H1 (cell line): Measurements from ENCODE around the gene LDLRAP1. TPM values are rescaled to one million over a fixed set of nuclear protein-coding genes. Genes with fewer than 3 reads are reported as not detected.
A peak's percentile ranks its signal among the peaks of the same experiment; 100 is the strongest.

Source experiments
- CTCF ChIA-PET: fragments of 300-600 bp; sonication (Branson Sonifier 250); formaldehyde crosslinking; loops from one replicate; lab custom pipeline; 2021; ENCODE audit not compliant: partially characterized antibody; lab: Charles Lee
- POLR2A ChIA-PET: fragments of 300-600 bp; sonication (Branson Sonifier 250); formaldehyde crosslinking; loops from one replicate; lab custom pipeline; 2021; ENCODE audit warnings: inconsistent platforms; ENCODE audit not compliant: partially characterized antibody; lab: Charles Lee
- DNase-seq, 2 experiments: peaks; one replicate each; pipeline versions ENCODE4 v3.0.0 to v3.0.0-alpha.2; 2010 to 2022; ENCODE audit warnings: low spot score in 2 of 2, low read depth in 1 of 2, mixed read lengths in 1 of 2
- FAIRE-seq: peaks from 2 replicates; lab custom pipeline; 2011; peaks lifted over from hg19 to GRCh38; lab: Jason Lieb, UNC
- H2AFZ ChIP-seq: 2 replicates; pipeline ENCODE4 v1.8.1; 2012; ENCODE audit warnings: low read length, inconsistent platforms
- H2AK5ac ChIP-seq: 2 replicates; pipeline ENCODE4 v1.6.1; 2013; ENCODE audit warnings: low read depth, low read length
- H2BK120ac ChIP-seq: replicated peaks from 2 replicates; pipeline ENCODE3; 2013; ENCODE audit warnings: low read depth, low read length, inconsistent platforms
- H2BK12ac ChIP-seq: 2 replicates; pipeline ENCODE4 v1.6.1; 2013; ENCODE audit warnings: low read depth, low read length
- H2BK15ac ChIP-seq: 2 replicates; pipeline ENCODE4 v1.6.1; 2013; ENCODE audit warnings: low read length
- H2BK20ac ChIP-seq: 2 replicates; pipeline ENCODE4 v1.6.1; 2013; ENCODE audit warnings: low read length
- H2BK5ac ChIP-seq: 2 replicates; pipeline ENCODE4 v1.6.1; 2013; ENCODE audit warnings: low read depth, low read length
- H3K14ac ChIP-seq: 2 replicates; pipeline ENCODE4 v1.6.1; 2013; ENCODE audit warnings: inconsistent platforms; ENCODE audit not compliant: insufficient read length
- H3K18ac ChIP-seq: 2 replicates; pipeline ENCODE4 v1.6.1; 2013; ENCODE audit warnings: low read length; ENCODE audit errors: extremely low read depth
- H3K23ac ChIP-seq: 2 replicates; pipeline ENCODE4 v1.6.1; 2013; ENCODE audit warnings: inconsistent platforms; ENCODE audit not compliant: insufficient read length
- H3K23me2 ChIP-seq: 2 replicates; pipeline ENCODE4 v1.6.1; 2013; ENCODE audit warnings: low read depth, low read length
- H3K27ac ChIP-seq: 2 replicates; pipeline ENCODE4 v1.6.1; 2011; ENCODE audit warnings: low read depth, low read length, inconsistent platforms
- H3K27me3 ChIP-seq, 4 experiments: replicated peaks in 1 of 4; 1 replicate in 1 of 4; 2 replicates in 3 of 4; pipeline versions ENCODE4 v1.6.1 to v1.8.1; 2011 to 2013; ENCODE audit warnings: low read length in 3 of 4, mild to moderate bottlenecking in 3 of 4, inconsistent platforms in 2 of 4, mixed read lengths in 2 of 4, moderate library complexity in 1 of 4; ENCODE audit not compliant: control insufficient read depth in 3 of 4, insufficient read depth in 3 of 4; ENCODE audit errors: extremely low read depth in 1 of 4
- H3K36me3 ChIP-seq, 4 experiments: 2 replicates each; pipeline versions ENCODE4 v1.6.1 to v1.8.1; 2011 to 2013; ENCODE audit warnings: mild to moderate bottlenecking in 4 of 4, low read length in 3 of 4, moderate library complexity in 2 of 4, control low read depth in 1 of 4, inconsistent platforms in 1 of 4; ENCODE audit not compliant: insufficient read depth in 4 of 4, control insufficient read depth in 2 of 4
- H3K4ac ChIP-seq: replicated peaks from 2 replicates; pipeline ENCODE3; 2013; ENCODE audit warnings: low read length, low read depth, mixed read lengths, inconsistent platforms; ENCODE audit not compliant: insufficient read length
- H3K4me1 ChIP-seq, 4 experiments: replicated peaks in 1 of 4; 1 replicate in 1 of 4; 2 replicates in 3 of 4; pipeline versions ENCODE4 v1.6.1 to v1.8.1; 2011 to 2013; ENCODE audit warnings: low read length in 3 of 4, inconsistent platforms in 2 of 4, mixed read lengths in 1 of 4; ENCODE audit not compliant: insufficient read depth in 4 of 4, control insufficient read depth in 3 of 4
- H3K4me2 ChIP-seq, 2 experiments: 2 replicates each; pipeline versions ENCODE4 v1.6.1 to v1.8.1; 2011 to 2013; ENCODE audit warnings: low read depth in 2 of 2, low read length in 2 of 2, control low read depth in 1 of 2, inconsistent platforms in 1 of 2, mild to moderate bottlenecking in 1 of 2; ENCODE audit not compliant: insufficient read depth in 1 of 2
- H3K4me3 ChIP-seq, 4 experiments: fragments of 200-600, 300-600 bp in 1 of 4; sonication (generic), shearing (Covaris generic), sonication (Bioruptor Twin) in 1 of 4; 2 replicates each; pipeline versions ENCODE4 v1.5.1 to v1.8.1; 2011 to 2016; ENCODE audit warnings: low read length in 4 of 4, low read depth in 3 of 4, control low read depth in 2 of 4, inconsistent platforms in 2 of 4, mild to moderate bottlenecking in 2 of 4, mixed read lengths in 1 of 4, moderate library complexity in 1 of 4; ENCODE audit not compliant: insufficient read depth in 2 of 4; ENCODE audit errors: extremely low read depth in 1 of 4
- H3K56ac ChIP-seq: replicated peaks from 2 replicates; pipeline ENCODE3; 2013; ENCODE audit warnings: low read depth, mild to moderate bottlenecking, mixed read lengths, low read length, inconsistent platforms; ENCODE audit not compliant: insufficient read length
- H3K79me1 ChIP-seq: 2 replicates; pipeline ENCODE4 v1.6.1; 2013; ENCODE audit warnings: low read depth, low read length, control low read depth
- H3K79me2 ChIP-seq, 2 experiments: 2 replicates each; pipeline versions ENCODE4 v1.6.1 to v1.8.1; 2012 to 2013; ENCODE audit warnings: low read length in 2 of 2, mild to moderate bottlenecking in 2 of 2, inconsistent platforms in 1 of 2; ENCODE audit not compliant: insufficient read depth in 2 of 2, control insufficient read depth in 1 of 2
- H3K9ac ChIP-seq, 4 experiments: replicated peaks in 1 of 4; 1 replicate in 1 of 4; 2 replicates in 3 of 4; pipeline versions ENCODE4 v1.6.1 to v1.8.1; 2011 to 2013; ENCODE audit warnings: low read depth in 3 of 4, low read length in 3 of 4, control low read depth in 2 of 4, mild to moderate bottlenecking in 2 of 4, moderate library complexity in 2 of 4, inconsistent platforms in 1 of 4; ENCODE audit errors: extremely low read depth in 1 of 4
- H3K9me3 ChIP-seq, 2 experiments: 2 replicates each; pipeline versions ENCODE4 v1.6.1 to v1.8.1; 2012 to 2013; ENCODE audit warnings: mild to moderate bottlenecking in 2 of 2, moderate library complexity in 2 of 2, control low read depth in 1 of 2, inconsistent platforms in 1 of 2, low read depth in 1 of 2, low read length in 1 of 2, mixed read lengths in 1 of 2; ENCODE audit not compliant: insufficient read depth in 2 of 2
- H4K20me1 ChIP-seq, 2 experiments: replicated peaks in 1 of 2; 2 replicates each; pipeline versions ENCODE3 to v1.8.1; 2011 to 2013; ENCODE audit warnings: inconsistent platforms in 2 of 2, low read length in 2 of 2, mild to moderate bottlenecking in 1 of 2; ENCODE audit not compliant: insufficient read depth in 2 of 2, control insufficient read depth in 1 of 2
- H4K5ac ChIP-seq: 2 replicates; pipeline ENCODE4 v1.6.1; 2013; ENCODE audit warnings: low read length, low read depth, mixed read lengths, inconsistent platforms; ENCODE audit not compliant: insufficient read length
- H4K8ac ChIP-seq: 2 replicates; pipeline ENCODE4 v1.8.0; 2013; ENCODE audit warnings: mild to moderate bottlenecking, moderate library complexity, low read length, inconsistent platforms; ENCODE audit not compliant: insufficient read depth; ENCODE audit errors: extremely low read depth
- H4K91ac ChIP-seq: replicated peaks from 2 replicates; pipeline ENCODE3; 2013; ENCODE audit warnings: low read length, mixed read lengths, inconsistent platforms; ENCODE audit not compliant: insufficient read length
- BACH1 ChIP-seq: IDR thresholded peaks from 2 replicates; pipeline ENCODE4 v1.6.1; 2012; ENCODE audit warnings: low read length, improper control_type of control experiment
- E2F6 ChIP-seq: IDR thresholded peaks from 2 replicates; pipeline ENCODE4 v1.6.1; 2012; ENCODE audit warnings: inconsistent platforms
- HDAC2 ChIP-seq, 2 experiments: fragments of 300-600 bp in 1 of 2; sonication (generic) in 1 of 2; IDR thresholded peaks; 2 replicates each; pipeline ENCODE4 v1.6.1; 2011 to 2012; ENCODE audit warnings: low read depth in 2 of 2, low read length in 2 of 2, mild to moderate bottlenecking in 2 of 2, moderate library complexity in 2 of 2, borderline replicate concordance in 1 of 2, inconsistent platforms in 1 of 2
- JUND ChIP-seq: IDR thresholded peaks from 2 replicates; pipeline ENCODE4 v1.6.1; 2011; ENCODE audit warnings: mild to moderate bottlenecking, improper control_type of control experiment, low read length
- KDM4A ChIP-seq: IDR thresholded peaks from one replicate; pipeline ENCODE4 v1.7.1; 2012; ENCODE audit warnings: low read depth, mild to moderate bottlenecking, moderate library complexity, low read length, inconsistent platforms; ENCODE audit not compliant: severe bottlenecking
- PHF8 ChIP-seq: fragments of 200-600 bp; sonication (generic); conservative IDR thresholded peaks from 2 replicates; pipeline ENCODE4 v1.7.1; 2012; ENCODE audit warnings: low read depth, mild to moderate bottlenecking, inconsistent platforms, low read length, moderate library complexity
- RBBP5 ChIP-seq: IDR thresholded peaks from 2 replicates; pipeline ENCODE4 v1.7.1; 2012; ENCODE audit warnings: low read depth, mild to moderate bottlenecking, inconsistent platforms, low read length, moderate library complexity, borderline replicate concordance
- RFX5 ChIP-seq: IDR thresholded peaks from 2 replicates; pipeline ENCODE4 v1.6.1; 2011; ENCODE audit warnings: low read depth, low read length, improper control_type of control experiment, borderline replicate concordance
- SIN3A ChIP-seq, 2 experiments: IDR thresholded peaks in 1 of 2; conservative IDR thresholded peaks in 1 of 2; 2 replicates each; pipeline ENCODE4 v1.6.1; 2011 to 2012; ENCODE audit warnings: low read length in 2 of 2, improper control_type of control experiment in 1 of 2, low read depth in 1 of 2, mild to moderate bottlenecking in 1 of 2
- SIX5 ChIP-seq: IDR thresholded peaks from 2 replicates; pipeline ENCODE4 v1.6.1; 2011; ENCODE audit warnings: mild to moderate bottlenecking, low read depth, low read length
- WGBS, 2 experiments: shearing (Covaris generic) in 1 of 2; methylation state at CpG; one replicate each; pipeline versions ENCODE4 v1.1.6 to v1.1.7; 2013 to 2015; ENCODE audit warnings: low lambda C conversion rate in 2 of 2, mixed read lengths in 2 of 2, inconsistent platforms in 1 of 2, low coverage in 1 of 2, missing lambda C conversion rate in 1 of 2; ENCODE audit not compliant: insufficient replicate concordance in 2 of 2, insufficient coverage in 1 of 2, insufficient read length in 1 of 2; ENCODE audit errors: extremely low coverage in 1 of 2, missing lambda C conversion rate in 1 of 2; 5-methylcytosine and 5-hydroxymethylcytosine counted together
- polyA plus RNA-seq, 7 experiments: library from polyadenylated mRNA; depleted of rRNA in 3 of 7; stranded (reverse) in 5 of 7; unstranded in 2 of 7; fragments of >200 nt in 5 of 7; fragments of 200-250 nt in 2 of 7; gene quantifications; 1 replicate in 5 of 7; 2 replicates in 1 of 7; 4 replicates in 1 of 7; pipeline versions ENCODE4 v1.2.1 to v1.2.3, GENCODE V29; 2011 to 2013; ENCODE audit warnings: missing spikeins in 2 of 7, mixed read lengths in 2 of 7
- total RNA-seq: library from RNA; stranded (reverse); fragmentation: NEBNext Ultra II Directional; extraction: Animal tissue kit (Norgen Biotek cat#: 25700); gene quantifications from 2 replicates; pipeline ENCODE4 v1.2.1, GENCODE V29; 2021

Gene LDLRAP1
- total and polyA plus RNA-seq, 2 of the 8 experiments (the other 6 are each of a cell fraction or from before 2014, with no cell fraction given): 12.8 to 13.2 TPM

DNA sequence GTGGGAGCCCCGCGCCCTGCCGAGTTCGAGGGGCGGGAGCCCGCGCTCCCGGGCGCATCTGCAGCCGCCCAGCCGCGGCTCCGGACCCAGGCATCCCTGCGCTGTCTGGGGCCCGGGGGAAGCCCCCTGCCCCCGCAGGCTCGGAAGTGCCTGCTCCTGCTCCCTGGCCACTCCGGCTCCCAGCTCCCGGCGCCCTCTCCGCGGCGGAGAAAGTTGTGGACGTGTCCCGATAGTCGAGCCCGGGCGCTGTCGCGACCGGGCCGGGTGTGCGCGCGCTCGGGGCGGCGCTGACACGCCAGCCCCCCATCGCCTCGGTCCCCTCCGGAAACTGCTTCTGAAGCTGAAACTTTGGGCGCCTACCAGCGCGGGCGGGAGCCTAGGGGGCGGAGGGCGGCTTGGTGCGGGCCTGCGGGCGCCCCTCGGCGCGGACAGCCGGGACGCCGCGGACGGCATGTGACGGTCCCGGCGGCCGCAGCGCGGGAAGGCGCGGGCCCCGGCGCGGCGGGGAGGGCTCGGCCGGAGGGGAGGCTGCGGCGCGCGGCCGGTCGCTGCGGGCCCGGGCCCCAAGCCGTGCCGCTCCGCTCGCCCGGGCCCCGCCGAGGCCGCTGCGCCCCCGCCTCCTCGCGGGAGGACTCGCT is 73.7 kb downstream of the LDLRAP1 start:
- Histone ChIP-seq H3K27ac (no peak overlapping the region), H3K18ac (no peak overlapping the region), H4K5ac (no peak overlapping the region), H2BK20ac (no peak overlapping the region), H4K91ac (no peak overlapping the region), H3K4me3 (peak overlapping the region; percentile 44 to 83 (median 64)), H3K9me3 (no peaks in the 10 kb centered on the region), H4K20me1 (peaks cover 0 to 2% of the 10 kb centered on the region in 2 experiments), H3K56ac (no peak overlapping the region), H3K4me1 (peaks cover 0 to 25% (median 6%) of the 10 kb centered on the region in 4 experiments; a peak in 6 of 7 replicates), H2BK12ac (no peak overlapping the region), H3K4ac (no peak overlapping the region), H2AFZ (peak overlapping the region; percentile 23; the same call in 1 of the 2 replicates), H2BK120ac (no peak overlapping the region), H3K79me2 (no peaks in the 10 kb centered on the region), H2AK5ac (no peak overlapping the region), H3K27me3 (peaks cover 9 to 29% (median 17%) of the 10 kb centered on the region in 4 experiments), H4K8ac (peak overlapping the region; percentile 58; the same call in 1 of the 2 replicates), H3K23me2 (peaks cover 11% of the 10 kb centered on the region; the same call in 1 of the 2 replicates), H3K36me3 (no peaks in the 10 kb centered on the region), H3K9ac (no peak overlapping the region), H2BK5ac (no peak overlapping the region), H3K4me2 (peak overlapping the region; percentile 75 to 76), H3K79me1 (no peaks in the 10 kb centered on the region; the same call in 1 of the 2 replicates), H2BK15ac (no peak overlapping the region), H3K23ac (no peak overlapping the region), H3K14ac (no peak overlapping the region)
- ChIA-PET POLR2A (interaction anchor here (0.5 kb wide), 1 partner anchor 201 kb away, joined by 3 read pairs; no protein-coding TSS in a partner anchor), CTCF (interaction anchor here (1.4 to 4.0 kb wide), 6 partner anchors 26 to 181 kb away, joined by 4 to 27 read pairs (median 11); no protein-coding TSS in a partner anchor)
- DNase-seq: no peak
- 2% methylated on average over 74 of the region's 94 CpGs; no CpG with 5 or more reads in 1 of the 2 experiments for WGBS, 2 experiments
- FAIRE-seq: no peak
- TF ChIP-seq HDAC2 (IDR thresholded peaks at IDR 0.05; ENCODE audit: borderline replicate concordance in 1 of 2, low read depth in 2 of 2, low read length in 2 of 2) (no peak), PHF8 (0 out of 2 replicates have a peak, but pooled peaks have one; percentile 14), SIX5 (no peak), RBBP5 (0 out of 2 replicates have a peak, but pooled peaks have one; percentile 32), BACH1 (peak; percentile 95), SIN3A (conservative IDR thresholded peaks at IDR 0.05 in 1 of 2, IDR thresholded peaks at IDR 0.05 in 1 of 2; ENCODE audit: low read depth in 1 of 2, low read length in 2 of 2) (peak in 1 of 2 experiments; percentile 25; a peak in 1 of 4 replicates), RFX5 (no peak), E2F6 (0 out of 2 replicates have a peak, but pooled peaks have one; percentile 3), KDM4A (peak; percentile 77), JUND (no peak)
